Stimulated activated CD4-positive, alpha-beta T cell treated with anti-CD3 and anti-CD28 coated beads, Interleukin-12 subunit alpha, Interleukin-12 subunit beta, amount 100 ng/mL, for 4 hours (primary cell): ENCODE measurements around the gene NPAS3.
"Not testable (repeated sequence)": the region's sequence is repeated elsewhere in the genome, so short reads cannot be mapped to it uniquely, and the experiment has no call there.

ENCODE experiments used
- DNase-seq: peaks from one replicate; pipeline ENCODE4 v3.0.0-alpha.2; 2020

The NPAS3 gene

GRCh38 chr14:33088274-33088673 lies 149.6 kb downstream of the NPAS3 start:
- DNase-seq = not testable (repeated sequence)

GRCh38 chr14:33098016-33098415 lies 159.3 kb downstream of the NPAS3 start:
- no peak for DNase-seq

- DNase-seq = no peak
Measured at GRCh38 chr14:33103489-33103888, 164.8 kb downstream of the NPAS3 start.

GRCh38 chr14:33103966-33104365 lies 165.3 kb downstream of the NPAS3 start:
- DNase-seq = no peak

- no peak for DNase-seq
Measured at GRCh38 chr14:33110737-33111443, 172.2 kb downstream of the NPAS3 start.

- no peak for DNase-seq
Measured at GRCh38 chr14:33114331-33114730, 175.7 kb downstream of the NPAS3 start.

DNA sequence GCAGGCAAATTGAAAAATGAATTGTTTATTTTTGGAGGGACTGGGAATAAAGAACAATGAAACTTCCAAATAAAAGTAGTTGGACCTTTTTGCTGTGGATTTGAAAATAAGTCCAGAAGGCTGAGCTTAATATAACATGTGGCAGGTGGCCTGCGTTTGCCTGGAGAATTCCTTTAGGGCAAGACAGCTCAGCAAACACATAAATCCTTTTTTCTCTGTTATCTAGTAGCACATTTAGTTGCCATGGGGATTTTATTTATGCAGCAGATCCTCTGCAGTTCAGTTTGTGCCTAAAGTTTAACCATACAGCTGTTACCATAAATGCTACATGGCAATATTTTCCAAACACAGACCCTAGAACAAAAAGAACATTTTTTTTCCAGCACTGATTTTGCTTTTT lies 180.0 kb downstream of the NPAS3 start:
- DNase-seq = no peak

GRCh38 chr14:33120341-33120740 lies 181.7 kb downstream of the NPAS3 start:
- no peak for DNase-seq

DNA sequence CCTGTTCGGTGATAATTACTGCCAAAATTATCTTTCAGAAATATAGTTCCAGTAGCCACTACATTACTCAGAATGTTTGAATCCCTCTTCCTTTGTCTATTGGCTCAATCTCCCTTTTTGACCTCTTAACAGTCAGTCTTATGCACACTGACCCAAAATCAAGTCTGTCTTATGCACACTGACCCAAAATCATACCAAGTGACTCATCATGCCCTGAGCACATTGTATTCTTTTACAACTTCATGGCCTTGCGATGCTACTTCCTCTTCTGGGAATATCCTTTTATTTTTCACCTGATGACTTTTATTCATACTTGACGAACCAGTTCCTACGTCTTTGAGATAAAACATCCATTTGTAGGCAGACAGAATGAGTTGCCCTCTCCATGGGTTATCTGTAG lies 182.3 kb downstream of the NPAS3 start:
- DNase-seq = no peak

- no peak for DNase-seq
Measured at GRCh38 chr14:33123281-33123680, 184.6 kb downstream of the NPAS3 start.

GRCh38 chr14:33126433-33126832 lies 187.8 kb downstream of the NPAS3 start:
- DNase-seq = no peak

GRCh38 chr14:33127531-33127930 lies 188.9 kb downstream of the NPAS3 start:
- DNase-seq = no peak

GRCh38 chr14:33131801-33132200 lies 193.1 kb downstream of the NPAS3 start:
- DNase-seq = no peak

- no peak for DNase-seq
Measured at GRCh38 chr14:33134162-33134561, 195.5 kb downstream of the NPAS3 start.

GRCh38 chr14:33134975-33135374 lies 196.3 kb downstream of the NPAS3 start:
- DNase-seq = no peak

GRCh38 chr14:33150666-33151428 lies 212.2 kb downstream of the NPAS3 start:
- no peak for DNase-seq

GRCh38 chr14:33163109-33163508 lies 224.4 kb downstream of the NPAS3 start:
- no peak for DNase-seq

DNA sequence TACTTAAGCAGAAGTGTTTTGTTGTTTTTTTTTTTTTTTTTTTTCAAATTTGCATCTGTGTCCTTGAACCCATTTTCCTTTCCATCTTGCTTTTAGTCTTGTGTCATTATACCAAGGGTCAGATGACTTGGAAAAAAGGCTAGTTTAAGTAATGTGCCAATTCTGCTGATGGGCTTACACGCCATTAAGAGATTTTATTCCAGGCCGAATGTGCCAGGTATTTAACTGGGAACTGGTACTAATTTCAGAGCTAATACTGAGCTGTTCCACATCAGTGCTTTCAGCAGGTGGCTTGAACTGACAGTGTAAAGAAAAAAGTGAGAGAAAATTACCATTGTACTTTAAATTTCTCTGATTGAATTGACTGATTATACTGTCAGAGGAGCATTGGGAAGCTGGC lies 224.9 kb downstream of the NPAS3 start:
- DNase-seq = no peak

DNA sequence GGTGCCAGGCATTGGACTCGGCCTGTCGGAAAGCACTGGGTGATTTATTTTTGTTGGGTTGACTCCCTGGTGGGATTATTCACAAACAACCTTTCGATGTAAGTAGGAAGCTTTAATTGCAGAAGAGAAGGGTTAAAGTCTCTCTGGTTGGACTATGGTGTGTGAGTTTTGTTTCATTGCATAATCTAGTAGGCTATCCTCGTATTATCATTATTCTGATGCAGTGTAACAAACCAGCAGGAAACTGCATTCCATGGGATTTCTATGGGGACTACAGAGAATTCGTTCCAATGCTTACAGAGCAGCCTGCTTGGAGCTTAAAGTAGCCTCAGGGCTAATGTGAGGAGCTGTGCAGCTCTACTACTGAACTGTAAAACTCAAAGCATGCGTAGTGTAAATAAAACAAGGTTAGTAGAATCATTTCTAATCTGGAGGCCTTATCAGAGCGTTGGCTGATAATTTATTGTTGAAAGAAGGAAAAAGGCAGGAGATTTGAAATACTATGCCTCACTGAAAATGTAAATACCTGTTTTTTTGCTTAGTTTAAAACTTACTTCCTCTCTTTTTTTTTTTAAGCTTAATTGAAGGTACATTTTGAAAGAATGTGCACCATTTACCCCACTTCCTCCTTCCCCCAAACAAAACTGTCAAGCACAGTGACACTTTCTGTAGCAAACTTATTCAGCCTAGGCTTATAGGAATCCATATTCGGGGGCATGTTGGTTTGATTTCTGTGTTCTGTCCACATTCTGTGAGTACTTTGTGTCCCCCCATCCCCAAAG lies 226.7 kb downstream of the NPAS3 start:
- no peak for DNase-seq

DNA sequence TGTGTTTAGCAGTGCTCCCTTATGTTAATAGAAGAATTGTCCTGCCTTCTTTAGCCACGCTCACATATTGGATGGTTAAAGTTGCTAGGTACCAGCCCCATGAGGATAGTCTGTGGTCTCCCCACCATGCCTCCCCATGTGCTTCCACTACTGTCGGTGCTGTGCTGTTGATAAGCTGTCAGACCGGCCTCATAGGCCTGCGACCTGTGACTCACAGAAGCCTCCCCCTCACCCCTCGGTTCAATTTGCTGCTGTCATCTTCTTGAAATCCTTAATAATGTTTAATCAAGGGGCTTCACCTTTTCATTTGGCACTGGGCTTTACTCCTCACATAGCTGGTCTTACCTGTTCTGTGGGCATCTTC lies 227.2 kb downstream of the NPAS3 start:
- DNase-seq = no peak

DNA sequence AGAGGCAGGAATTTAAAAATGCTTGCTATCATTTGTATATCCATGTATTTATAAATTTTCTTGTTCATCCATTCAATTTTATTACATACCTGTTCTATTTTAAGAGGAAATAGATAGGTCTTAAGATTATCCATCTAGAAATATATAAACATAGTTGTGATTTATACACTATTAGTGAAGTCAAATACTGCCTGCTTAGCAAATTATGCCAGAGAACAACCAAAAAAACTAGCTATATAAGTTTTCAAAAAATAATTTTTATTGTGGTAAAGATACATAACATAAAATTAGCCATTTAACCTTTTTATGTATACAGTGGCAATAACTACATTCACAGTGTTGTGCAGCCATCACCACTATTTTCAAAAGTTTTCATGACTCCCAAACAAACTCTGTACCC lies 237.3 kb downstream of the NPAS3 start:
- DNase-seq = no peak

GRCh38 chr14:33184587-33184986 lies 245.9 kb downstream of the NPAS3 start:
- no peak for DNase-seq

GRCh38 chr14:33186656-33187055 lies 248.0 kb downstream of the NPAS3 start:
- DNase-seq = no peak

DNA sequence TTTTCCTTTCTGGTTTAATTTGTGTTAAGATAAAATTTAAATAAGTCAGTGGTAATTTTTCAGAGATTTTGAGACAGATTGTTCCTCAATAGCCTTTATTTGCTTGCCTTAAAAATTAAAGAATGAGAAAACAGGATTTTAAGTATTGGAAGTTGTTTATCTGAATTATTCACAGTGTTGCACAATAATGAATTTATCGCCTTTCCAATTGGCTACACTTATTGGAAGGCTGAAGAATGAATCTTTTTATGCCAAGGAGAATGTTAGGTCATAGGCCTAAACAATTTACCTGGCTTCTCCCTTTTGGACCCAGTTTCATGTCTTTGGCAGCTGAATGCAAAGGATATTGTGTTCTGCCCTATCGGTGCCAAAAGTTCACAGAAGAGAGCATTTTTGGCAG lies 250.2 kb downstream of the NPAS3 start:
- DNase-seq = no peak
